Renal pelvis (tissue), 4 donors: ENCODE results near the gene MRPL34. TPM values are rescaled to one million over a fixed set of nuclear protein-coding genes. Genes with fewer than 3 reads are reported as not detected.
A peak's percentile ranks its signal among the peaks of the same experiment; 100 is the strongest.

ENCODE experiments used
- DNase-seq: peaks from one replicate; pipeline ENCODE4 v3.0.0-alpha.2; 2013
- polyA plus RNA-seq, 3 donors: library from polyadenylated mRNA; unstranded; fragments of 120-200 nt; gene quantifications; one replicate each; pipeline ENCODE4 v1.2.1, GENCODE V29; 2013; ENCODE audit not compliant: insufficient read length in 3 of 3

Gene MRPL34
- polyA plus RNA-seq, 3 donors: 59.2 to 71.3 (median 63.5) TPM

DNA sequence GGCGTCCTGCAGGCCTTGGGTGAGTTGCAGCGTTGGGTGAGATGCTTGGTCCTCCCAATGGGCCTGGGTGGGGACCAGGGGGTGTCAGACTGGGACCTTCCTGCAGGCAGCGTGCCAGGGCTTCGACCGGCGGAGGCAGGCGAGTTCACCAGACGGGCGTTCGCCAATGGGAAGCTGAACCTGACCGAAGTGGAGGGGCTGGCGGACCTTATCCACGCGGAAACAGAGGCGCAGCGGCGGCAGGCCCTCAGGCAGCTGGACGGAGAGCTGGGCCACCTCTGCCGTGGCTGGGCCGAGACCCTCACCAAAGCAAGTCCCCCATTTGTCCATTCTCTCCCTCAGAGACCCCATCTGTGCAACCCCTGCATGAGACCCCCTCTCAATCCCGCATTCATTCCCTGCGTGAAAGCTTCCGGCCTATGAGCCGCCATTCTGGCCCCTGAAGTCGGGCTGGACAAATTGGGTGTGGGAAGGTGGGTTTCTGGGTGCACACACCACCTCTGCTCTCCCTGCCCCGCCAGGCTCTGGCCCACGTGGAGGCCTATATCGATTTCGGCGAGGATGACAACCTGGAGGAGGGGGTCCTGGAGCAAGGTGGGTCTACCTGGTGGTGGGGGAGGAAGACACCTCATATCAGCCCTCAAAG lies 32.9 kb downstream of the MRPL34 start:
- DNase-seq: no peak

DNA sequence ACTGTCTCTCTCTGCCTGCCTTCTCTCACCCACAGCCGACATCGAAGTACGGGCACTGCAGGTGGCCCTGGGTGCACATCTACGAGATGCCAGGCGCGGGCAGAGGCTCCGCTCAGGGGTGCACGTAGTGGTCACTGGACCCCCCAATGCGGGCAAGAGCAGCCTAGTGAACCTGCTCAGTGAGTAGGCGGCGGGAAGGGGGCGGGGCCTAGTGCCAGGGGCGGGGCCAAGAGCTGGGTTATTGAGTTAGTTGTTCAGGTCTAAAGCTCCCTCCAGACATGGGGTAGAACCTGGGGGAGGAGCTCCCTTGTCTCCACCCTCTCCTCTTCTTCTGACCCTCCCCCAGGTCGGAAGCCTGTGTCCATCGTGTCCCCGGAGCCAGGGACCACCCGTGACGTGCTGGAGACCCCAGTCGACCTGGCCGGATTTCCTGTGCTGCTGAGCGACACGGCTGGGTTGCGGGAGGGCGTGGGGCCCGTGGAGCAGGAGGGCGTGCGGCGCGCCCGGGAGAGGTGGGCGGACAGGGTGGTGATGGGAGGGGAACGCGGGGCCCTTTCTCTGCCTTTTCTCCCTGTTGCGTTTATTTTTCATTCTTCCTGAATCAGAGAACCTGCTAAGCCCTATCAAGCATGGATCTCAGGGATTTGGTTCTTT lies 33.5 kb downstream of the MRPL34 start:
- no peak for DNase-seq

DNA sequence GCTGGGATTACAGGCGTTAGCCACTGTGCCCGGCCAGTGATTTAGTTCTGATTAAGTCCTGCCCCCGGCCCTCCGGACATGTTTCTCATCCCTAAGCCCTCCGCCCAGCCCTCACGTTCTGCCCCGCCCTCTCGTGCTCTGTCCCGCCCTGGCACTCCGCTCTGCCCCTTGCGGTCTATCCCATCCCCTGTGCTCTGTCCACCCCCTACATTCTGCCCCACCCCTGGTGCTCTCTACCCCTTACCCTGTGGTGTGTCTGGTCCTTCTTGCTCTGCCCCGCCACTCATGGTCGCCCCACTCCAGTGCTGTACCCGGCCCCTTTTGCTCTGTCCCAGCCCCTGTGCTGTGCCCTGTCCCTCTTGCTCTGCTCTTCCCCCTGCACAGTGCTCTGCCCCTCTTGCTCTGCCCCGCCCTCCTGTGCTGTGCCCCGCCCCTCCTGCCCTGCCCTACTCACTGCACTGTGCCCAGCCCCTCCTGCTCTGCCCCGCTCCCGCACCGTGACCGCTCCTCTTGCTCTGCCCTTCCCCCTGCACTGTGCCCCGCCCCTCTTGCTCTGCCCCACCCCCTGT lies 34.7 kb downstream of the MRPL34 start:
- no peak for DNase-seq

DNA sequence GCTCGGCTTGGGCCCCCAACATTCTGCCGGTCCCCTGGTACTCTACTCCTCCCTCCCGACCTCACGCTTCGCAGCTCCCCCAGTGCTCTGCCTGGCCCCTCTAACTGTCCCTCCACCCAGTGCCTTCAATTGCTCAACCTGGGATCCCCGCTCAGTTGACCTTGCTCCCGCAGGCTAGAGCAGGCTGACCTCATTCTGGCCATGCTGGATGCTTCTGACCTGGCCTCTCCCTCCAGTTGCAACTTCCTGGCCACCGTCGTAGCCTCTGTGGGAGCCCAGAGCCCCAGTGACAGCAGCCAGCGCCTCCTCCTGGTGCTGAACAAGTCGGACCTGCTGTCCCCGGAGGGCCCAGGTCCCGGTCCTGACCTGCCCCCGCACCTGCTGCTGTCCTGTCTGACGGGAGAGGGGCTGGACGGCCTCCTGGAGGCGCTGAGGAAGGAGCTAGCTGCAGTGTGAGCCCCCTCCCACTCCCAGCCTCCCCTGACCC lies 35.2 kb downstream of the MRPL34 start:
- no peak for DNase-seq

DNA sequence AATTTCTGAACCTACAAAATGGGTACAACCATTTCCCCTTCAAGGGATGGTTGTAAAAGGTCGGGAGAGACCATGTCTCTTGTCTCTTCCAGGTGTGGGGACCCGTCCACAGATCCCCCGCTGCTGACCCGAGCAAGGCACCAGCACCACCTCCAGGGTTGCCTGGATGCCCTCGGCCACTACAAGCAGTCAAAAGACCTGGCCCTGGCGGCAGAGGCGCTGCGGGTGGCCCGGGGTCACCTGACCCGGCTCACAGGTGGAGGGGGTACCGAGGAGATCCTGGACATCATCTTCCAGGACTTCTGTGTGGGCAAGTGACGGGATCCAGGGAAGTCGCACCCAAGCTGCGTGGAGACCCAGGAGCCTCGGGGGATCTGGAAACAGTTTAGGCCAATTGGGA lies 35.7 kb downstream of the MRPL34 start:
- DNase-seq: no peak

DNA sequence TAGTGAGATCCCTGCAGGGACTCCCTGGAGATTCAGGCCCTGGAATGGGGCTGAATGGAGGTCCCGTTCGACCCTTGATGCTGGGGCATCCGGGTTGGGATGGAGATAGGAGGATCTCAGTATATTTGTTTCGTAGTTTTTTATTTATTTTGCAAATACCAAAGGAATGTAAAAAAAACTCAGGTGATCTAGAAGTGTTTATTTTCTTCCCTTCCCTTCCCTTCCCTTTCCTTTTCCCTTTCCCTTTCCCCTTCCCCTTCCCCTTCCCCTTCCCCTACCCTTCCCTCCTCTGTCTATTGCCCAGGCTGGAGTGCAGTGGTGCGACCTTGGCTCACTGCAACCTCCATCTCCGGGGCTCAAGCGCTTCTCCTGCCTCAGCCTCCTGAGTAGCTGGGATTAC lies 36.2 kb downstream of the MRPL34 start:
- DNase-seq: no peak

DNA sequence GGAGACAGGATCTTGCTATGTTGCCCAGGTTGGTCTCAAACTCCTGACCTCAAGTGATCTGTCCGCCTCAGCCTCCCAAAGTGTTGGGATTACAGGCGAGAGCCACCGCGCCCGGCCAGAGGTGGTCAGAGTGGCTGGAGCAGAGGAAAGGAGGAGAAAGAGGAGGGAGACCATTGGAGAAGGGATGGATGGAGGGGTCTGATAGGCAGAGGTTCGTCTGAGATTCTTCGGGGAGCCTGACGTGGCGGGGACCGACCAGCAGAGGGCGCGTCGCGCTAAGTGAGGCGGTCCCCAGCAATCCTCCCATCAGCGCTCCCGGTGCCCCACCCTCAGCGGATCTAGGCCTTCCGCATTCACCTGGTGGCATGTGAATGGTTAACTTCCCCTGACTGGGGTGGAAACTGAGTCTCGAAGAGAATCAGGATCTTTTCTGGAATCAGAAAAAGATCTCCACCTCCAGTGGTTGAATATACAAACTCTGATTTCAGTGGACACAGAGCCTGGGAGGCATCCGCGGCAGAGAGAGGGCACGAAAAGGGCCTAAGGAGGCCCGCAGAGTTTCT lies 40.5 kb downstream of the MRPL34 start:
- no peak for DNase-seq

DNA sequence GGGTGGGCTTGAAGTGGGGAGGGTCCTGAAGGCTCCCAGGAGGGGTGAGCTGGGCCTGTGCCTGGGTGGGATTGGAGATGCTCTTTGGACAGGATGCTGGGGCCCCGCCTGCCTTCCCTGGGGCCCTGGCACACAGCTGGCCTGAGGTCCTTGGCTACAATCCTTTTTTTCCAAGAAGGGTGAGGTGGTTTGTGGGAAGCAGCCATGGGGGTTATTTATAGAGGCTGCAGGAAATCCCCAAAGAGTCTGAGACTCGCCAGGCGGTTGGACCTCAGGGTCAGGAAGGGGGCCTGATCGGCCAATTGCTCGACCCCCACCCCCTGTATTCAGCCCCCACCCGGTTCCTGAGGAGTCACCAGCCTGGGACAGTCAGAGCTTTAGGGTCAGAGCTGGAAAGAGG lies 41.7 kb downstream of the MRPL34 start:
- no peak for DNase-seq

DNA sequence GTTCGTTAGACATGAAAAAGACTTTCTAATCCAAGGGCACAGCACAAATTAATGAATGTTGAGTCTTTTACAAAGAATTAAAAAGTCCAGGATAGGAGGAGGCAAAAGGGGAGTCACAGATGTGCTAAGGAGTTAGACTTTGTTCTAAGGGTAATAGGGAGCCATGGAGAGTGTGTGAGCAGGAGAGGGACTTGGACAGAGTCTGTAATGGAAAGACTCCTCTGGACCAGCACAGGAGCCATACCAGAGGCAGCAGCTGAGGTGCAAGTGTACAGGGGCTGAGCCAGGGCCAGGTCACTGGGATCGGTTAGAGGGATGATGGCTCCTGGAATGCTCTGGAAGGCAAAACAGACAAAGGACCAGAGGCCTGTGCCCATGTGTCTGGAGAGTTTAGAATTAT lies 42.2 kb downstream of the MRPL34 start:
- DNase-seq: no peak

DNA sequence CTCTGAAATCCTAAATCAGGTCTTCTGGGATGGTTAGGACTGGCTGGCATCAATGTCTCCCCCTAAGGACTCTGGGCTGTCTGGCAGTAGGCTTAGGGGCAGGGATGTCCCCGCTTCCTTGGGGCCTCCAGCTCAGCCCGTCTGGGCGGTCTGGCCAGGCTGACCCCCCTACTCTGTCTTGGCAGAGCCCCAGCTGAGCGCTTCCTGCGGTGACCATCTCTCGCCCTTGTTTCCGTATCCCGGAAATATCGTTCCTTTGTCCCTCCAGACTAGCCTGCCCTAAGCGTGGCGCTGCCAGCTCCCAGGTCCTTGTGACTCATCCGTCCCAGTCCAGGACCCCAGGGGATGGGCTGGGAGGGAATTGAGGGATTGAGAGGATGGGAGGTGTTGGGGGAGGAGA lies 43.0 kb downstream of the MRPL34 start:
- DNase-seq: peak; percentile 71

DNA sequence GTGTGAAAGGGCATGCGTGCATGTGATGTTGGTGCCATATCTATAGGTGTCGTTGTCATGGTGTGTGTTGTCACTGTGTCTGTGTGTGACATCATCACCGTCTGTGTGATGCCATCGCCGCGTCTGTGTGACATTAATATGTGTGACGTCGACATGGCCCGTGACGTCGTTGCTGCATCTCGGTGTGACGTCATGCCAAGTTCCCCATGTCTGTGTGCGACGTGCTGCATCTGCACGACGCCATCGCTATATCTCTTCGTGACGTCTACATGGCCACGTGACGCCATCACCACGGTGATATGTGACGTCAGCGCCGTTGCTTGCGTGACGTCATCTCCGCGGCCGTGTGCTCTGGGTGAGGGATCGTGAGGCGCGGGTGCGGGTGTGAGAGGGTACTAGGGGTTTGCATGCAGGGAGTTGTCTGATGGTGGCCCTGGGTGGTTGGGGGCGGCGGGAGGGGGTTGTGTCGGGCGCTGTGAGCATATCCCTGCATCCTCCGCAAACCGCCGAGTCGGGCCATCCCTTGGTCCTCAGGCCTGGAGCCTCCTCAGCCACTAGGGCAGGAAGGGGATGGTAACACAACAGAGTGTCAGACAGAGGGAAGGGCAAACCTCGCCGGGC lies 46.3 kb downstream of the MRPL34 start:
- no peak for DNase-seq

DNA sequence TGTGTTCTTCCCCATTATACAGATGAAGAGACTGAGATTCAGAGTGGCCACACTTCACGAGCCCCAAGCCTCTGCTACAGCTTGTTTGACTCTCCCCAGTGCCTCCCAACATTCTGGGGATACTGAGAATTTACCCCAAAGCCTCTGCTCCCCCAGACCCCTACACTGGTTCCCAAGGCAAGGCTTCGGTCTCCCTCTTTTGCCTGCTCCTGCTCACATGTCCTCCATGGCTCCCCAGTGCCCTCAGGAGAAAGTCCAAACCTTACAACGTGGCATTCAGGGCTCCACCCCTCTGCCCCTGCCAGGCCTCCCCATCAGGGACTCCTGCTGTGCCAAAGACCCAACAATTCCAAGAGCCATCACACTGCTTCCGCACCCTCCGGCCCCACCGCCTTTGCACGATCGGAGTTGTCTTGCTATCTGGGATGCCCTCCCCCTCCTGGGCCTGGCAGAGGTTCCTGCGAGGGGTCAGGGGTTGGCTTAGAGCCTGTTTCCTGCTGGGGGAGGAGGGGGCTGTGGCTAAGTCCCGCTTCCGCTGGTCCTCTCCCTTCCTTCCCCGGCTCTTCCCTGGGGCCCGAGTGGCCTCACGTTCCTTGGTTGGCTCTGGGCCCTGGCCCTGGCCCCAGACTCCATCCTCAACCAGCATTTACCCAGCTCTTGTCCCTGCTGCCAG lies 47.1 kb downstream of the MRPL34 start:
- no peak for DNase-seq

DNA sequence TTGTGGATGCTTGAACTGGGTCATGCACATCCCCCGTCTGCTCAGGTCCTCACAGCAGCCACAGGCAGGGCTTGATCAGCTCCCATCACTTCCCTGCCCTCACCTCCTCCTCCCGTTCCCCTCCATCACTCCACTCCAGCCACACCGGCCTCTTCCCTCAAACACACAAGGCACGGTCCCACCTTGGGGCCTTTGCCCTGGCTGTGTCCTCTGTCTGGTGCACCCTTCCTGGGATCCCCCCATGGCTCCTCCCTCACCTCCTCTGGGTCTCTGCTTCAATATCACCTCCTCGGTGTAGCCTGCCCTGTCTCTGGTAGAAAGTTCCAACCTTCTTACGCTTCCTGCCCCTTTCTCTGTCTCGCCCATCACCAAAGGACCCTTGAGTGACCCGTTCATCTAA lies 47.7 kb downstream of the MRPL34 start:
- DNase-seq: no peak

Other genes starting within 250 kb of the MRPL34 start
- 10 to 100 TPM; 12.5 to 17.0 (median 14.8) TPM for gene HAUS8, start 230.4 kb upstream of the MRPL34 start, polyA plus RNA-seq
- 10 to 100 TPM; 54.4 to 64.1 (median 56.9) TPM for gene MYO9B, start 230.1 kb upstream of the MRPL34 start, polyA plus RNA-seq
- gene USE1, start 90.5 kb upstream of the MRPL34 start, polyA plus RNA-seq: 10 to 100 TPM; 27.1 to 35.5 (median 29.1) TPM
- 10 to 100 TPM; 20.4 to 22.9 (median 21.2) TPM for gene OCEL1, start 79.6 kb upstream of the MRPL34 start, polyA plus RNA-seq
- 10 to 100 TPM; 45.9 to 70.9 (median 56.8) TPM for gene NR2F6, start 60.0 kb upstream of the MRPL34 start, polyA plus RNA-seq
- gene USHBP1, start 41.1 kb upstream of the MRPL34 start, polyA plus RNA-seq: 1 to 10 TPM; 5.9 to 7.8 (median 6.0) TPM
- 100 to 1,000 TPM in 2 of 3 donors, 10 to 100 TPM in 1; 96.7 to 113 (median 107) TPM for gene BABAM1, start 38.4 kb upstream of the MRPL34 start, polyA plus RNA-seq
- gene ANKLE1, start 24.0 kb upstream of the MRPL34 start, polyA plus RNA-seq: 1 to 10 TPM in 2 of 3 donors, under 1 TPM in 1; 0.91 to 2.3 (median 1.9) TPM
- gene ABHD8, start 2.4 kb upstream of the MRPL34 start, polyA plus RNA-seq: 10 to 100 TPM in 2 of 3 donors, 1 to 10 TPM in 1; 9.7 to 13.5 (median 12.3) TPM
- gene DDA1, start 3.7 kb downstream of the MRPL34 start, polyA plus RNA-seq: 10 to 100 TPM; 34.6 to 42.5 (median 40.7) TPM
- gene ANO8, start 29.0 kb downstream of the MRPL34 start, polyA plus RNA-seq: 10 to 100 TPM; 11.2 to 17.0 (median 16.4) TPM
- 10 to 100 TPM; 17.4 to 39.2 (median 34.1) TPM for gene GTPBP3, start 31.7 kb downstream of the MRPL34 start, polyA plus RNA-seq
- 100 to 1,000 TPM; 167 to 245 (median 205) TPM for gene PLVAP, start 71.5 kb downstream of the MRPL34 start, polyA plus RNA-seq
- gene CCDC194, start 88.3 kb downstream of the MRPL34 start, polyA plus RNA-seq: 1 to 10 TPM; 1.8 to 7.3 (median 6.7) TPM
- 100 to 1,000 TPM; 130 to 149 (median 140) TPM for gene BST2, start 99.8 kb downstream of the MRPL34 start, polyA plus RNA-seq
- 10 to 100 TPM; 68.3 to 87.5 (median 73.0) TPM for gene MVB12A, start 114.2 kb downstream of the MRPL34 start, polyA plus RNA-seq
- 1 to 10 TPM; 2.5 to 3.2 (median 3.1) TPM for gene TMEM221, start 142.8 kb downstream of the MRPL34 start, polyA plus RNA-seq
- under 1 TPM in 1 of 3 donors, not detected in 2; 0.25 TPM for gene NXNL1, start 155.1 kb downstream of the MRPL34 start, polyA plus RNA-seq
- gene SLC27A1, start 164.7 kb downstream of the MRPL34 start, polyA plus RNA-seq: 10 to 100 TPM; 14.0 to 22.6 (median 19.6) TPM
- 10 to 100 TPM; 74.5 to 92.6 (median 86.3) TPM for gene PGLS, start 205.8 kb downstream of the MRPL34 start, polyA plus RNA-seq
- 10 to 100 TPM; 52.1 to 63.5 (median 53.2) TPM for gene COLGALT1, start 249.8 kb downstream of the MRPL34 start, polyA plus RNA-seq